CD4-positive, alpha-beta T cell treated with Interleukin-12 subunit alpha and Interleukin-12 subunit beta, for 1 hour (primary cell): ENCODE measurements around the gene GSG1L.
"Not testable (repeated sequence)": the region's sequence is repeated elsewhere in the genome, so short reads cannot be mapped to it uniquely, and the experiment has no call there.

Source experiments
- DNase-seq: peaks from one replicate; pipeline ENCODE4 v3.0.0-alpha.2; 2020

The GSG1L gene

DNA sequence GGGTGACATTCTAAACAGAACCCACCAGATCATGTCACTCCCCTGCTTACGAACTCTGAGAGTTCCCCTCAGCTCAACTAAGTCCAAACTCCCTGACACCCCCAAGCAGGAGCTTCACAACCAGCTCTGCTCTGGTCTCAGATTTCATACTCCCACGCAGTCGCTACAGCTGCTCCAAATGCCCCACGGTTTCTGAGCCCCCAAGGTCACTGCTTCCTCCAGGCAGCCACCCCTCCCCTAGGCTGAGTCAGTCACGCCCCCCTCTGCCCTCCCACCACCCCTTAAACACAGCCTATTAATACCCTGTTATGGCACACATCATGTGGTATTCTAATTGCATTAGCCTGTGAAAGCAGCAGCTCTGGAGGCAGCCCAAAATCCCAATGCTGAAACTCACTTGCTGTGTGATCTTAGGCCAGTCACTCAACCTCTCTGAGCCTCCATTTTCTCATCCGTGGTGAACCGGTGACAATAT is 51.5 kb downstream of the GSG1L start:
- DNase-seq: no peak

DNA sequence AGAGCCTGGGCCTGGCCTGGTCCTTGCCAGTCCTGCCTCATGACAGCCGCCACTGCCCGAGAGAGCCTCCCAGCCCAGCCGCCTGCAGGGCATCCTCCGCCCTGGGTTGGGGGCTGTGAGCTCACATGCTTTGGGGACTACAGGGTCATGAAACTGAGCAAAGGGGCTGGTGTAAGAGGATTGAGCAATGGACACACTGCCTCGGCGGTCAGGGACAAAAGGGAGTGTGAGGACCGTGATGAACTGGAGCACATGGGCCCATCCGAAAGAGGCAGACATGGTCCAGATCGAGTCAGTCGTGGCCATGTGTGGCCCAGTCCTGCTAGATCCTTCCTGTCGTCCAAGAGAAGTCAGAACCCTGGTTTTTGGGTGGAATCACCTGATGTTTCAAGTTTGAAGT is 52.3 kb downstream of the GSG1L start:
- DNase-seq: no peak

DNA sequence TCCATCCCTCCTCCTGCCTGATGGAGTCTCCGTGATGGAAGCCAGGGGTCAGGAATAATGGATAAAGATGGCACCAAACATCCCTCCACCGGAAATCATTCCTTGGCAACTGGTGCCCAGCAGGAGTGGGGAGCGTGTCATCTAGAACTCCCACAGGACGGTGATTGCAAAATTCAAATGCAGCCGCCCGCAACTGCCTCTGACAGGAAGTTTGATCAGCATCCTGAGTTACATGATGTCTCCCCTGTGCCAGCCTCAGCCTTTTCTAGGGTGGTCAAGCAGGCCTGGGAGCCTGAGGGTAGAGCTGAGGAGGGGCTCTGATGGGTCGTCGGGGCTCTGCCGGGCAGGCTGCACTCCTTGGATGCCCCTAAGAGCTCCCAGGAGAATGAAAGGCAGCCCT is 52.8 kb downstream of the GSG1L start:
- DNase-seq: no peak

DNA sequence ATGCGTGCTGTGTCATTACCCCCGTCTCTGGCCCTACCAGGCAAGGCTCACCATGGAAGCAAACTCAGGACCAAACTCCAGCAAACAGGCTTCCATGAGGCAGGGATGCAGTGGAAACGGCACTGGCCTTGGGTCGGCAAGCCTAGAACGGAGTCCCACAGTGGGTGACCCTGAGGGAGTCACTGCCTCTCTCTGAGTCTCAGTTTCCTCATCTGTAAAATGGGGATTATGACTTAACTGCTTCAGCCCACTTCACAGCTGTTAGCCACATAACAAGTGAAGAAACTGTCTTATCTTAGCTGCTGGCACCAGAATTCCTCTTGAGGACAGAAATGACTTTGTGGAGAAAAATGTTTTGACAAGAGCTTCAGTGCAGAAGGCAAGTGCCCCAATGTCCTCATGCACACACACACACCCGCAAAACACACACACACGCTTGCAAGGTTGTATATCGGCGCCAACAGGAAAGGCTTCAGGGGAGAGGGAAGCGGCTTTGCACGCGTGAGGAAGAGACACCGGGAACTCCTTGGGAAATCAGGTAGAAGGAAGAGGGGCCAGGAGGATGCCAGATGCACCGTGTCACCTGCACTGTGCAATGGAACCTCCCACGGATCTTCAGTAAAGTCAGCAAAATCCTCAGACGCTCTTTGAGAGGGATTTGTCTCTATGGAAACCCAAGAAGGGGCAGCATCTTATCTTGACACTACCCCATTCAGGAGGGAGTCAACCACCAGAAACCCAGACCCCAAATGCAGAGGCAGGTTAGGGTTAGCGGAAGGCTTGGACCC is 53.7 kb downstream of the GSG1L start:
- DNase-seq: no peak

DNA sequence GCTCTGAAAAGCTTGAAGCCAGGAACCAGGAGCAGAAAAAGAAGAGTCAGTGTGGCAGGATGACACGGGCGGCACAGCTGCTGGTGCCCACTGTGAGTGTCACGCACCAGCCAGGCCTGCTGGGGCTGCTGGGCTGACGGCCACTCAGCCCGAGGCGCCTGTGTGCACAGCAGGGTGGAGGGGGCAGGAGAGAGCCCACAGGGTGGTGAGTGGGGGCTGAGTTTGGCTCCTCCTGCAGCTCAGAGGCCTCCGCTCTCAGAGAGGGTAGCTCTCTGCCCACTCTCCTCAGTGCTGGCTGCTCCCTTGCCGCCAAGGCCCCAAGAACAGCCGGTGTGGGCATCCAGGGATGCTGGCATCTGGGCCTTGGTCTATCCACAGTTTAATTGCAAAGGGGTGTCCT is 59.6 kb downstream of the GSG1L start:
- DNase-seq: no peak

DNA sequence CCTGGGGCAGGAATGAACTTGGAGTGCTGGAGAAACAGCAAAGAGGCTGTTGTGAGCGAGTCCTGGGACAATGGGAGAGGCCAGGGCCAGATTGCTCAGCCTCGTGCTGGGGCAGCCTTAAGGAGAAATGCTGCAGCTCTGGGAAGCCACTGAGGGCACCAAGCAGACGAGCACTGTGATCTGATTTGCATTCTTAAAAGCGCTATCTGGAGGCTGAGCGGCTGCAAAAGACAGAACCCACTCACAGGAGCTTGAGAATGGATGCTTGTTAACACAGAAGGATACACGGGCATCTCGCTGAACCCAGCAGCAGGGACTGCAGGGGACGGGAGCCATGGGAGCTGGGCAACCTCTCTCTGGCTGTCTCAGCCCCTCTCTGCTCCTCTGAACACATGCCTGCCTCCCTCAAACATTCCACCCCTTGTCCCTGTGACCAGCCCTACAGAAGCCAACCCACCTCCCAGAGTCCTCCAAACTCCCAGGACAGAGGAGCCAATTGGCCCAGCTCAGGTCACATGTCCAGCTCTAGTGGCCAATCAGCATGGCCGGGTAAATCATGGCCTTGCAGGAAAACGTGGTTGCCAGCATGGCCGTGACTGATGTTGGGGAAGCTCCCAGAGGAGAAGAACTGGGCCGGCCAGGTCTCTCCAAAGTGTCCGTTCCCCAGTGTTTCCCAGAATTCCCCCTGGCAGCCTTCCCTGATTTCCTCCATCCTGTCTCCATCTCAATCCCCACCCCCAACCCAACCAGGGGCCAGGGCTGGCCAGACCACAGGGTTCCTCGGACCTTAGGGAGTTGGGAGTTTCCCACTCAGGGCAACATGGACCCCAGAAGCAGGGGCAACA is 60.3 kb downstream of the GSG1L start:
- no peak for DNase-seq

DNA sequence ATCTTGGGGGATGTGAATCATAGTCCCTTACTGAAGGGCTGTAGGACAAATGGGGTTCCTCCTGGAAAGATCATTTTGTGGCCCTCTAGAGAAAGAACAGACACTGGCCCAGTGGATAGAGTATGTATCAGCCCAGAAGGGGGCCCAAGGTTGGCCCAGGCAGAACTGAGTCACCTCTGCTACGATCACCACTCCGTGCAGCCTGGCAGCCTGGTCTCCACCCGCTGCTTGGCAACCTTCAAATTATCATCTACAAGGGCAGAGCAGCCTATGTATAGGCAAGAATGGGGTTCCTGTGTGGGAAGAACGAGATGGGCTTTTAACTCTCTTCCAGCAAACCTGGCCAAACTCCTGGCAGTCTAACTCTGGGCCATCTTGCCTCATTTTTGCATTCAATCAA is 61.9 kb downstream of the GSG1L start:
- no peak for DNase-seq

DNA sequence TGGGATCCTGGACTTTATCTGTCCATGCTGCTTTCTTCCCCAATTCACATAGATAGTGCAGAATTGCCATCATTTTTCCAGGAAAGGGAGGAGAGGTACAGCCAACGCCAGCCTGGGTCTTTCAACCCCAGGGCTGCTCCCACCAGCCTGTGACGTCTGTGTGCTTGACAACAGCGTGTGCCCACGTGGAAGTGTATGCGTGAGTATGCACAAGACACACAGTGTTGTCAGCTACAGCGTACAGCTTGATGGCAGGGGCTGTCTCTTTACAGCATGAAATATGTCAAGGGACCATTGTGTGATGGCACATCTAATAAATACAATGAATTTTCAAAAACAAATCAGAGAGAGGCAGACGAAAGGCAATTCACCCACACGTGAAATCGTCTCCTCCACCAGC is 62.3 kb downstream of the GSG1L start:
- DNase-seq: no peak

DNA sequence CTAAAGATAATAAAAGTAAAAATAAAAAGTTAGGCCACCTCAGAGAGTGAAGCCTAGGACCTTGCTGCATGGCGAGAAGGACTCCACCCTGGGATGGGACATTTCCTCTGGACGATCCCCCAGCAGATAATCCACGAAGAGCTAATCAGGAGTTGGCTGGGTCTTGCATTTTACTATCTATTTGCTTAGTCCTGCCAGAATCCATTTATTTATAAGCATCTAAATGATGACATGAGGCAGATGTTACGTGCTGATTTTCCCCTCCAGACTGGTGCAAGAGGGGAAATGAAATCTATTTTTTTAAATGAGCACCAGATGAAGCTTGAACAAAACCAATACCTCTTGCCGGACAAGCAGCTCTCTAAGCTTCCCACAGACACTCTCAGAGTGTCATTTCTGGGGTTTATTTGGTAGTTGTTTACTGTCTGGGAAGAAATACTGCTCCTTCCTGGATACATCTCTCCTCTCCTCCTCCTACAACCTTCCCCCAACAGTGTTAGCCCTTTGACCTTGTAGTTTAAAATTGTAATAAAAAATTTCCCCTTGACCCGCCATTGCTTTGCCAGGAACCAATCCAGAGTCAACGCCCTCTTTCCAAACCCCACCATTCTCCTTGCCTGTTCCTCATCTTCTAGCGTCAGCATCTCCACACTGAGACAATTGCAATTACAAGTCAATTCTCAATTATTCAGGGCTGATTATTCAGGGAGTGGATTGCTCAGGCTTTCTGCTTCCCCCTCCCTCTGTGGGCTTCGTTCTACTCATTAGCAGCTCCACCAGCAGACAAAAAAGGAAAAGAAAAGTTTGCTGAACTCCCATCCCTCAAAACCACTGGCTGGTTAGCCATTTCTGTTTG is 63.0 kb downstream of the GSG1L start:
- DNase-seq: no peak

DNA sequence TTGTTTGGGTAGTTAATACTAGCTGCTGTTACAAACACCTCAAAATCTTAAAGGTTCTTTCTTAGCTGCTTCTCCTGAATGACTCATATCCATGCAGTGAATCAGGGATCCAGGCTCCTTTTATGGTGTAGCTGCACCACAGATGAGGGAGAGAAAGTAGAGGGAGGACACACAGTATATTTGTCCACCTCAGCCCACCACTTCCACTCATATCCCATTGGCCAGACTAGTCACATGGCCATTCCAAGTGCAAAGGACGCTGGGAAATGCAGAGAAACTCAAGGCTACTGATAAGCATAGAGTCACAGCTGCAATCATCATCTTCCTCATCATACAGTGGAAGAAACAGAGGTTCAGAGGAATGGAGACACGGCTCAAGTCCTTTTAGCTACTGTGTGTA is 63.8 kb downstream of the GSG1L start:
- DNase-seq: no peak

DNA sequence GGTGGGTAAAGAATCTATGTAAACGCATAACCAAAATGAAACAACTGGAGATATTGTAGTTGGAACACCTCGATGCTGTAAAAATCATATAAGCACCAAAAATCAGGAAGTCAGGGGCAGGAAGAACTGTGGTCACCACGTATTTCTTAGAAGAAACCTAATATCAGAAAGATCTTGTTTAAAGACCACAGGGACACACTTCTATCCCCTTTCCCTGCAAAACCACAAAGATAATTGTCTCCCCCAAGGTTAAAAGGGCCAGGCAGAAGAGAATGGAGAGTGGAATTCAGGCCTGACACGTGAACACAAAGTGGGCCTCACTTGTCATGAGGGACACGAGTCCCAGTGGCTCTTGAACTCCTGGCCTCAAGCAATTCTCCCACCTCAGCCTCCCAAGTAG is 68.1 kb downstream of the GSG1L start:
- DNase-seq: no peak

DNA sequence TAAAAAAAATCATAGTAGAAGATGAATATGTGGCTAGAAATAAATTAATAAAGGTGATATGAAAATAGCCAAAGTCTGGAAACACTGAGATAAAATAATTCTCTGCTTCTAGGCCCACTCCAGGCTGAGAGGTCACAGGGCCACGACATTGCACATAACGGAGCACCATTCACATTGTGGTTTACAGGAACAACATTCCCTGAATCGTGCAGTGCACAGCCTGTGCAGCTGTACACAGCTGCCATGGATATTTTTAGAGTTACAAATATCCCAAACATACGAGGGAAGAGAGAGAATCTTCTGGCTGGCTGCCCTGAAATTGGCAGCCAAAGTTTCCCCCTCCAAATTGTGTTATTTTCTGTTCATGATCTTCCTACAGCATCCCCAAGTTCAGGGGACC is 68.8 kb downstream of the GSG1L start:
- no peak for DNase-seq

DNA sequence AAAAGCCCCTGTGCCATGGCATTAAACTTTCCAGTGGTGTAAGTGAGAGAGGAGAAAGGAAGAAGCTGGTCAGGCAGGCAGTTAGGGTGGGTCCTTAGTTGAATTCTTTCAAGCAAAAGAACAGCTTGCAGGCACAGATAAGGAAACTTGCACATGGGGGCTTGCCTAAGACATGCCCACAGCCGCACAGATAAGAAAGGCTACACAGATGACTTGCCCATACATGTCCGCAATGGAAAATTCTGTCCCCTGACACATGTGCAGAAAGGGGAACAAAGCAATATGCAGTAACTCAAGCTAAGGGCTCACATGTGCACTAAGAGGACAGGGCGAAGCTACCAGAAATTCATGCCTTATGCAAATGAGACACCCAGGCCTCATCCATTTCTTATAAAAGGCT is 69.9 kb downstream of the GSG1L start:
- no peak for DNase-seq

DNA sequence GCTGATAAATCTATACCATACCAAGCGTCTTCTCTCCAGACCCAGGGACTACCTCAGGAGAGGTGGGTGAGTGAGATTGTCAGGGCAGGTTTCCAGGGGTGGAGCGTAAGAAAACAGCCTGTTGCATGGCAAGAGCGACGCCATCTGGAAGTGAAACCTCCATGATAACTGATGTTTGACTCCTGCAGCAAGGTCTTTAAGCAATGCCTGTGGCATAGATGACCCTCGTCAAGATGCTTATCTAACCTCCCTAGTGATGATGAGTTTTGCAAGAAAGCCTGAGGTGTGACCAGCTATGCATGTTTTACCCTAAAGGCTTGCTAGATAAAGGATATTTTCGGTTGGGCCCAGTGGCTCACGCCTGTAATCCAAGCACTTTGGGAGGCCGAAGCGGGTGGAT is 71.6 kb downstream of the GSG1L start:
- no peak for DNase-seq

DNA sequence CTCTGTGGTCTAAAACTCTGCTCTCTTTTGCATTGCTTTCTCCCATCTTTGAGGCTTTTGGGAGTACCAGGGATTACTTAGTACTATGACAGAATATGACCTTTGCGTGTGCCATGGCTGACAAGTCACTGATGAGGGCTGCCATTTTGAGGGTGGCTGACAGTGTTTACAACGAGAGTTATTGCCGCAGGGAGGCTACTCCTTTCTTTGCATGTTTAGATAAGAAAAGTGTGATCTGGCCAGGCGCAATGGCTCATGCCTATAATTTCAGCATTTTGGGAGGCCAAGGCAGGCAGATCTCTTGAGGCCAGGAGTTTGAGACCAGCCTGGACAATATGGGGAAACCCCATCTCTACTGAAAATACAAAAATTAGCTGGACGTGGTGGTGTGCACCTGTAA is 77.5 kb downstream of the GSG1L start:
- no peak for DNase-seq

DNA sequence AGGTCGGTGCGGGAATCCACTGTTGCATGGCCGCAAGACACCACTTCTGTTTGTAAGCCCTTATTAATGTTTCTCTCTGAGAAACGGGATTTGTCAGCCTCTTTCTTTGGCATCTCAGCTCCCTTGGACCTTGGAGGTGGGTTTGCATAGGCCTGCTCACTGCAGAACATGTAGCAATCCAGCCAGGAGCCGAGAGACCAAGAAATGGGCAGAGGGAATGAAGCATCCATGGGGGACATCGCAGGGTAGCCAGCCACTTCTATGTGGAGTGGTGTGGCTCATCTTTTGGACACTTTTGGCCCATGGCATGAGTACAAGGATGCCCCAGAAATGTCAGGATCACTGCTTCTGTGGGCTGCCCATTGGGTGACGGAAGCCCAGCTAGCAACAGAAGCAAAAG is 79.4 kb downstream of the GSG1L start:
- no peak for DNase-seq

DNA sequence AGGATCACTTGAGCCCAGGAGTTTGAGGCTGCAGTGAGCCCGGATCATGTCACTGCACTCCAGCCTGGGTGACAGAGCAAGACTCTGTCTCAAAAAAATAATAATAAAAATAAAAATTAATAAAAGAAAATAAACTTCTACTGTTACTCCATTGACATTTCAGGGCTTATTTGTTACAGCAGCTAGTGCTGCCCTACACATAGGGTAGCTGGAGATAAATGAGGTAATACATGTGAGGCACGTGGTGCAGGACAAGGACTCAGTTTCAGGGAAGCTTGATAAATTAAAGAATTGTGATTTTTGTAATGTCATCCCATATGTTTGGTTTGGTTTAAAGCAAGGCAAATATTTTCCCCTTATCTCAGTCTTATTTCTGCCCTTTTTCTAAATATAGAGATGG is 80.3 kb downstream of the GSG1L start:
- no peak for DNase-seq

DNA sequence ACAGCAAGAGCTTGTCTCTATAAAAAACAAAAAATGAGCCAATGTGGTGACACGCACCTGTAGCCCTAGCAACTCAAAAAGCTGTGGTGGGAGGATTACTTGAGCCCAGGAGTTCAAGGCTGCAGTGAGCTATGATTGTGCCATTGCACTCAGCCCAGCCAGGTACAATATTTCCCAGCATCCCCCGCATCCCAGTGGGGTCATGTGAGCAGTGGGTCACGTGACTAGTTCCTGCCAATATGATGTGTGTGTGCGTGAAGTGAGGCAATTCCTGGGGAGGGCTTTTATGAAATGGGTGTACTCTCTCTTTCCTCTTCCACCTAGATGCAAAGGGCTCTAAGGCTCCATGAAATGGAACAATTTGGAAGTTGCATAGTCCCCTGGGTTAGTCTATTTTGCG is 81.3 kb downstream of the GSG1L start:
- no peak for DNase-seq

DNA sequence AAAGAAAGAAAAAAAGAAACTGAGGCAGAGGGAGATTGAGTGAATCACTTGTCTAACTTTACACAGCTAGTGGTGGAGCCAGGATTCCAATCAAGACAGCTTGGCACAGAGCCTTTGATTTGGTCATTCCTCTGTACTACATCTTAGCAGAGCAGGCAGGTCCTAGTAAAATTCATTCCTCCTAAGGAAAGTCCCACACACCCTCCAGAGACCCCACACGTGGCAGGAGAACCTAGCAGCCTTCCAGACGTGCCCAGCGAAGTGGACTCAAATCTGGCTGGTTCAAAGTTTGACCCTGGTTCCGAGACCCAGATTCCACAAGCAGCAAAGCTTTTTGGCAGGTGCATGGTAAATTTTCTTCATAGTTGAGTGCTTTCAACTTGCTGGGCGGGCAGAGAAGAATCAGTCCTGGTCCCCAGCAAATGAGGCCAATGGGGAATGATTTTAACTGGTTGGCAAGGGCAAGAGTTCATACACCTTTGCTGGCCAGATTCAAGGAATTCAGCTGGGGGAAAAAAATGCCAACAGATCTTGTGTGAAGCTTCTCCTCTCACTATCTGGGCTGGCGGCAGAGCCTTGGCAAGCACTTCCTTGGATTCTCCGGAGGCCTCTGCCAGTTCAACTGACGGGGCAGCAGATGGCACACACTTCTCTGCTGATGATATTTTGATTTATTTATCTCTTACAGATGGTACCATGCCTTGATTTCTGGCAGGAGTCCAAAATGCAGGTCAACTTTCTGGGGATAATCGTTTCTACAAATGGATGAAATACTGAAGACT is 82.4 kb downstream of the GSG1L start:
- no peak for DNase-seq

DNA sequence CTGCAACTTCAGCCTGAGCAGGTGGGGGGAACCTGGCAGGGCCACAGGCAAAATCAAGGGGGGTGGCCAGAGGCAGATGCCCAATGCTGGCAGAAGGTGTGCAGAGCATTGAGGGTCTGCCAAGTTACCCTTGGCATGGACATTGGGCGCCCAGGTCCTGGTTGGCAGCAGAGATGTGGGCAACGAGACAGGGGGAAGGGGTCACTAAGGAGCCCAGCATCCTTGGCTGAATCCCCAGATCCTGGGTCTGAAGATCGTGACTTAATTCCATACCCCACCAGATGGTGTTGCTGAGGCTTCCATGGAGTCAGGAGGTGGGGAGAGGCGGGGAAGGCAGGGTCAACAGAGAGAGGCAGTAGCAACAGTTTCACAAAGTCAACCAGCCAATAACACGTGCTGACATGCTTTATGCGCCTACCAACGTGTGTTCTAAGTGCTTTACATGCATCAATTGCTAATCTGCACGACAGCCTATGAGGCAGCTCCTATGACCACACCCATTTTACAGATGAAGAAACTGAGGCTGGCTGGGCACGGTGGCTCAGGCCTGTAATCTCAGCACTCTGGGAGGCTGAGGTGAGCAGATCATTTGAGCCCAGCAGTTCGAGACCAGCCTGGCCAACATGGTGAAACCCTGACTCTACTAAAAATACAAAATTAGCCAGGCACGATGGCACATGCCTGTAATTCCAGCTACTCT is 83.3 kb downstream of the GSG1L start:
- DNase-seq: no peak

DNA sequence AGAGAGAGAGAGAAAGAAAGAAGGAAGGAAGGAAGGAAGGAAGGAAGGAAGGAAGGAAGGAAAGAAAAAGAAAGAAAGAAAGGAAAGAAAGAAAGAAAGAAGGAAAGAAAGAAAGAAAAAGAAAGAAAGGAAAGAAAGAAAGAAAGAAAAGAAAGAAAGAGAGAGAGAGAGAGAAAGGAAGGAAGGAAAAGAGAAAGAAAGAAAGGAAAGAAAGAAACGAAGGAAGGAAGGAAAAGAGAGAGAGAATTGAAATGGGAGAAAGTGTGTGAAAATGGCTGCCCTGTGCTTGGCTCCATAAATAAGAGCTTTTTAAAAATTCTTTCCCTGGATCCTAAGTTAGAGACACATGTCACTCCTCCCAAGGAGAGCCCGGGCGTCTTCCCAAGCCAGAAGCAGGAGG is 83.8 kb downstream of the GSG1L start:
- DNase-seq: not testable (repeated sequence)

DNA sequence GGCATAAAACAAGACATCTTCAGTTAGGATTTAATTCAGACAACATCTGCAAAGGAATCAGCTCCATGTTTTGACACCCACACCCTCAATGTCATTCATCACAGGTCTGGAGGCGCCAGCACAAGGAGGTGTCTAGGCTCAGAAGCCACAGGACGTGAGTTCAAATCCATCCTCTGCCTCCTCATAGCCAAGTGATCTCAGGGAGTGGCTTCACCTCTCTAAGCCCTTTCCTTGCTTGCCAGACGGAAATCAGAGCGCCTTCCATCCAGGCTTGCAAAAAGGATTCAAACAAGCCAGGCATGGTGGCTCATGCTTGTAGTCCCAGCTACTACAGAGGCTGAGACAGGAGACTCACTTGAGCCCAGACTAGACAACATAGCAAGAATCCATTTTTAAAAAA is 84.6 kb downstream of the GSG1L start:
- no peak for DNase-seq
